ENCODE results near the gene SLC16A12. TPM values are rescaled to one million over a fixed set of nuclear protein-coding genes. Genes with fewer than 3 reads are reported as not detected.
A peak's percentile ranks its signal among the peaks of the same experiment; 100 is the strongest.

Gene SLC16A12
- total RNA-seq, 1 donor: under 0.01 TPM

DNA sequence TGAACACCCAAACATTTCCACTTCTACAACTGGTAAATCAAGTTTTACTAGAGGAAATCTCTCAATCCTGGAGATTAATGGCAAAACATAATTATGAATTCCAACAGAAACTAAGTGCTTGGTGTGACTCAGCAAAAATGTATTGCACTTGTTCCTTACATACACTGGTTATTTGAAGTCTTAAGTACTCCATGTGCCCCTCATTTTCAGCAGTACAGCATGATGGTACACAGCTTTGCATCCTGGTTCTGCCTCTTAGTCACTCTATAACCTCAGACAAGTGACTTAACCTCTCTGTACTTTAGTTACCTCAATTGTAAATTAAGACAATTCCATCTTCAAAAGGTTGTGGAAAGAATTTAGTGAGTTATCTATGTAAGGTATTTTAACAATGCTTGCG lies 12.9 kb downstream of the SLC16A12 start:
- no peak overlapping the region for H3K4me3 ChIP-seq (ENCODE audit: insufficient read depth, low read length)
- TF ChIP-seq, protein P1, sequence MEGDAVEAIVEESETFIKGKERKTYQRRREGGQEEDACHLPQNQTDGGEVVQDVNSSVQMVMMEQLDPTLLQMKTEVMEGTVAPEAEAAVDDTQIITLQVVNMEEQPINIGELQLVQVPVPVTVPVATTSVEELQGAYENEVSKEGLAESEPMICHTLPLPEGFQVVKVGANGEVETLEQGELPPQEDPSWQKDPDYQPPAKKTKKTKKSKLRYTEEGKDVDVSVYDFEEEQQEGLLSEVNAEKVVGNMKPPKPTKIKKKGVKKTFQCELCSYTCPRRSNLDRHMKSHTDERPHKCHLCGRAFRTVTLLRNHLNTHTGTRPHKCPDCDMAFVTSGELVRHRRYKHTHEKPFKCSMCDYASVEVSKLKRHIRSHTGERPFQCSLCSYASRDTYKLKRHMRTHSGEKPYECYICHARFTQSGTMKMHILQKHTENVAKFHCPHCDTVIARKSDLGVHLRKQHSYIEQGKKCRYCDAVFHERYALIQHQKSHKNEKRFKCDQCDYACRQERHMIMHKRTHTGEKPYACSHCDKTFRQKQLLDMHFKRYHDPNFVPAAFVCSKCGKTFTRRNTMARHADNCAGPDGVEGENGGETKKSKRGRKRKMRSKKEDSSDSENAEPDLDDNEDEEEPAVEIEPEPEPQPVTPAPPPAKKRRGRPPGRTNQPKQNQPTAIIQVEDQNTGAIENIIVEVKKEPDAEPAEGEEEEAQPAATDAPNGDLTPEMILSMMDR (IDR thresholded peaks at IDR 0.05; ENCODE audit: extremely low read depth, low read depth, low read length): no peak
- DNase-seq (ENCODE audit: insufficient read length, low spot score, missing footprints): no peak
- peaks cover 36% of the 10 kb centered on the region for H3K4me1 ChIP-seq (ENCODE audit: insufficient read depth, low read length)
- no peaks in the 10 kb centered on the region for H3K79me2 ChIP-seq (ENCODE audit: insufficient read depth, low read length)
- H3K27me3 ChIP-seq (ENCODE audit: insufficient read depth, low read length): no peaks in the 10 kb centered on the region
- no peak overlapping the region for H3K4me2 ChIP-seq (ENCODE audit: insufficient read depth, low read length)
- H4K20me1 ChIP-seq (ENCODE audit: insufficient read depth, low read length): no peaks in the 10 kb centered on the region
- H3K27ac ChIP-seq (ENCODE audit: low read depth, low read length): peak overlapping the region; percentile 60
- H3K36me3 ChIP-seq (ENCODE audit: insufficient read depth, low read length): no peaks in the 10 kb centered on the region
- H2AFZ ChIP-seq (ENCODE audit: low read length): no peak overlapping the region
- no peaks in the 10 kb centered on the region for H3K9me3 ChIP-seq (ENCODE audit: low read depth, low read length)

DNA sequence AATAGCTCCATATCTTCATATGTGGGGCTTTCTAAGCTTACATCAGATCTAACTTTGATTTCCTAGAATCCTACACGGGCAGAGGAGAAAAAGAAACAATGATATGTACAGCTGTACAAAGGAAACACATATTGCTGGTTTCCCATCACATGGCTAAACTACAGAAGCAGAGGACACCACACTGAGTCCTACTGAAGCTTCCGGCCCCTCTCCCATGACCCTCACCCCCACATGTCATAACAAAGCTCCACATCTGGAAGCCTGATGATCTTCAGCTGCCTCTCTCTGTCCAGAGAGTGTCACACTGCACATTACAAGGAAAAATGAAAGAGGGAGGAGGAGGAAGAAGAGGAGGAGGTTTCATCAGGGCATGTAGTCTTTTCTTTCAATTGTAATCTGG lies 14.0 kb downstream of the SLC16A12 start:
- Histone ChIP-seq H2AFZ (ENCODE audit: low read length) (no peak overlapping the region), H4K20me1 (ENCODE audit: insufficient read depth, low read length) (no peaks in the 10 kb centered on the region), H3K27me3 (ENCODE audit: insufficient read depth, low read length) (no peaks in the 10 kb centered on the region), H3K4me3 (ENCODE audit: insufficient read depth, low read length) (no peak overlapping the region), H3K27ac (ENCODE audit: low read depth, low read length) (no peak overlapping the region), H3K9me3 (ENCODE audit: low read depth, low read length) (no peaks in the 10 kb centered on the region), H3K79me2 (ENCODE audit: insufficient read depth, low read length) (no peaks in the 10 kb centered on the region), H3K4me2 (ENCODE audit: insufficient read depth, low read length) (no peak overlapping the region), H3K4me1 (ENCODE audit: insufficient read depth, low read length) (peaks cover 41% of the 10 kb centered on the region), H3K36me3 (ENCODE audit: insufficient read depth, low read length) (no peaks in the 10 kb centered on the region)
- no peak for DNase-seq (ENCODE audit: insufficient read length, low spot score, missing footprints)
- TF ChIP-seq, protein P1 (IDR thresholded peaks at IDR 0.05; ENCODE audit: extremely low read depth, low read depth, low read length): no peak

DNA sequence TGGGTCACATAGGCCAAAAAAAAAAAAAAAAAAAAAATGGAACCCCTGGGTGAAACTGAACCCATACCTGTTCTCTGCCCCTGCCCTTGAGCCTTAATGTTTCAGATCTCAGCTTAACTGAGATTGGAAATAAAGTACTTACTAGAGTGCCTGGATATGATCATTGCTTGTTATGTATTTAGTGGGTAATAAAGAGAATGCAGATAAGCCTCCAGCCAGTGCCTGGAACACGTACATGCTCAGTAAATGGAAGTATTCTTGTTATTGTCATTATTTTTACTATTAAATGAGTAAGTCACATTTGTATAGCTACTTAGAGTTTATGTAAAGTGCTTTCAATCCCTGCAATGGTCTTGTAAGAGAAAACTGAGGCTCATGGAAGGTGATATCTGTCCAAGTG lies 14.7 kb downstream of the SLC16A12 start:
- TF ChIP-seq, protein P1 (IDR thresholded peaks at IDR 0.05; ENCODE audit: extremely low read depth, low read depth, low read length): no peak
- Histone ChIP-seq H3K9me3 (ENCODE audit: low read depth, low read length) (no peaks in the 10 kb centered on the region), H3K79me2 (ENCODE audit: insufficient read depth, low read length) (no peaks in the 10 kb centered on the region), H3K27ac (ENCODE audit: low read depth, low read length) (no peak overlapping the region), H2AFZ (ENCODE audit: low read length) (no peak overlapping the region), H3K4me2 (ENCODE audit: insufficient read depth, low read length) (no peak overlapping the region), H3K4me1 (ENCODE audit: insufficient read depth, low read length) (peaks cover 47% of the 10 kb centered on the region), H3K36me3 (ENCODE audit: insufficient read depth, low read length) (no peaks in the 10 kb centered on the region), H3K4me3 (ENCODE audit: insufficient read depth, low read length) (no peak overlapping the region), H3K27me3 (ENCODE audit: insufficient read depth, low read length) (no peaks in the 10 kb centered on the region), H4K20me1 (ENCODE audit: insufficient read depth, low read length) (no peaks in the 10 kb centered on the region)
- no peak for DNase-seq (ENCODE audit: insufficient read length, low spot score, missing footprints)

DNA sequence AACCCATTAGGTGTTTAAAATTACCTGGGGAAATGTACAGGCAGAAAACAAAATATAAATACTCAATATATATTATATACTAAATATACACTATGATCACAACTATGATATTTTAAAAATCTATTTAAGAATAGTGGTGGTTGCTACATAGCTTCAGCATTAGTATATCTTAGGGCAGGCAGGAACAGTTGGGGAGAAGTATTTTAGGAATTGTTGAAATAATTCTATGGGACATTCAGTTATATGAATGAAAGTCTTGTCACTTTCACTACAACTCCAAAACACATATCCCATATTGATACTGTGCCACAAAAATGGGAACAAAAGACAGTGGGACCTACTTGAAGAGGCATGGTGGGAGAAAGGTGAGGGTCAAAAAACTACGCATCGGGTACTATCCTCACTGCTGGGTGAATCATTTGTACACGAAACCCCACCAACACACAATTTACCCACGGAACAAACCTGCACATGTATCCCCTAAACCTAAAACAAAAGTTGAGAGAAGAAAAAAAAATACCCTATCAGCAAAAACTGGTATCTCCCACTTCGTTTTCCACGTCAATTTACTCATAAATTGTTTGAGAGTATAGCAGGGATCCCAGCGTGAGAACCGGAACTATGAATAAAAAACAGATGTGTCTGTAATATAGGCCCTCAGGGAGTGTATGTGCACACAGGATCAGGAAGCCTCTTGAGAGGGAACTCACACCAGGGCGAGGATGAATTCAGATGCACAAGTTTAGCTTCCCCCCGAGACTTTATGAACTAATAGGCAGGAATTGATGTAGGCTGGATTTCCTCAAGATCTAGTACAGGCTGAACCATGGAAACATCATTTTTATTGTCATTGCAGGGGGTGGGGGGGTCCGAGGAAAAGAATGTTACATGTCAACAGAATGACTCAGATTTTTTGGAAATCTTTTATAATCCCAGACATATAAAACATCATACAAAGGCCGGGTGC lies 16.2 kb downstream of the SLC16A12 start:
- H3K27me3 ChIP-seq (ENCODE audit: insufficient read depth, low read length): no peaks in the 10 kb centered on the region
- peak overlapping the region; percentile 21 for H3K4me2 ChIP-seq (ENCODE audit: insufficient read depth, low read length)
- H3K36me3 ChIP-seq (ENCODE audit: insufficient read depth, low read length): no peaks in the 10 kb centered on the region
- no peaks in the 10 kb centered on the region for H3K9me3 ChIP-seq (ENCODE audit: low read depth, low read length)
- peak; percentile 92 for DNase-seq (ENCODE audit: insufficient read length, low spot score, missing footprints)
- H3K79me2 ChIP-seq (ENCODE audit: insufficient read depth, low read length): no peaks in the 10 kb centered on the region
- H3K4me3 ChIP-seq (ENCODE audit: insufficient read depth, low read length): no peak overlapping the region
- H3K27ac ChIP-seq (ENCODE audit: low read depth, low read length): peak overlapping the region; percentile 98
- peaks cover 60% of the 10 kb centered on the region for H3K4me1 ChIP-seq (ENCODE audit: insufficient read depth, low read length)
- TF ChIP-seq, protein P1 (IDR thresholded peaks at IDR 0.05; ENCODE audit: extremely low read depth, low read depth, low read length): no peak
- no peaks in the 10 kb centered on the region for H4K20me1 ChIP-seq (ENCODE audit: insufficient read depth, low read length)
- no peak overlapping the region for H2AFZ ChIP-seq (ENCODE audit: low read length)

All from osteoblast (primary cell).